ENCODE data around the gene PLD3.

- no peak for TF ChIP-seq YY1 (IDR thresholded peaks at IDR 0.05; ENCODE audit: insufficient read depth, insufficient read length)
- no peak for TF ChIP-seq SUZ12 (IDR thresholded peaks at IDR 0.05; ENCODE audit: extremely low read depth, insufficient read depth, insufficient read length)
Observed at GRCh38 chr19:40365613-40366401, 17.3 kb downstream of the PLD3 start.

Data from NT2/D1 (cell line).